ENCODE data around the gene CYP3A5. TPM values are rescaled to one million over a fixed set of nuclear protein-coding genes. Genes with fewer than 3 reads are reported as not detected.
"Not testable (repeated sequence)": the region's sequence is repeated elsewhere in the genome, so short reads cannot be mapped to it uniquely, and the experiment has no call there.

CYP3A5 gene
- 0.71 TPM for polyA plus RNA-seq (ENCODE audit: insufficient read length)

GRCh38 chr7:99679400-99680191 is at the start of gene CYP3A5:
CYP3A5 (minus strand) TSS chr7:99679996; CDS start chr7:99679896, 100 bp downstream.
- peak; percentile 9 for DNase-seq (ENCODE audit: low read depth)

- no peak for DNase-seq (ENCODE audit: low read depth)
These were observed 48.8 kb upstream of the CYP3A5 start for GRCh38 chr7:99728615-99729014.

- DNase-seq (ENCODE audit: low read depth), result not testable (repeated sequence)
These were observed 43.4 kb upstream of the CYP3A5 start for GRCh38 chr7:99723201-99723600.

- no peak for DNase-seq (ENCODE audit: low read depth)
These were observed 41.2 kb upstream of the CYP3A5 start for GRCh38 chr7:99720800-99721595.

- DNase-seq (ENCODE audit: low read depth), result no peak
These were observed 40.4 kb upstream of the CYP3A5 start for GRCh38 chr7:99719996-99720769.

- no peak for DNase-seq (ENCODE audit: low read depth)
These were observed 34.3 kb upstream of the CYP3A5 start for GRCh38 chr7:99713995-99714570.

- DNase-seq (ENCODE audit: low read depth), result no peak
These were observed 30.2 kb upstream of the CYP3A5 start for GRCh38 chr7:99709838-99710578.

GRCh38 chr7:99709260-99709659 is 29.5 kb upstream of the CYP3A5 start:
- no peak for DNase-seq (ENCODE audit: low read depth)

- no peak for DNase-seq (ENCODE audit: low read depth)
These were observed 27.3 kb upstream of the CYP3A5 start for GRCh38 chr7:99707096-99707495.

GRCh38 chr7:99699946-99700345 is 20.1 kb upstream of the CYP3A5 start:
- no peak for DNase-seq (ENCODE audit: low read depth)

GRCh38 chr7:99698867-99699730 is 19.3 kb upstream of the CYP3A5 start:
- DNase-seq (ENCODE audit: low read depth), result not testable (repeated sequence)

GRCh38 chr7:99694912-99695304 is 15.1 kb upstream of the CYP3A5 start:
- DNase-seq (ENCODE audit: low read depth), result no peak

- DNase-seq (ENCODE audit: low read depth), result no peak
These were observed 14.6 kb upstream of the CYP3A5 start for GRCh38 chr7:99694201-99694911.

GRCh38 chr7:99693427-99694200 is 13.8 kb upstream of the CYP3A5 start:
- DNase-seq (ENCODE audit: low read depth), result no peak

GRCh38 chr7:99693100-99693426 is 13.3 kb upstream of the CYP3A5 start:
- DNase-seq (ENCODE audit: low read depth), result no peak

GRCh38 chr7:99692563-99692962 is 12.8 kb upstream of the CYP3A5 start:
- DNase-seq (ENCODE audit: low read depth), result not testable (repeated sequence)

- not testable (repeated sequence) for DNase-seq (ENCODE audit: low read depth)
These were observed 11.9 kb upstream of the CYP3A5 start for GRCh38 chr7:99691658-99692057.

- DNase-seq (ENCODE audit: low read depth), result not testable (repeated sequence)
These were observed 11.1 kb upstream of the CYP3A5 start for GRCh38 chr7:99690918-99691317.

Measured in forelimb muscle (tissue), 1 donor.